AG04450 (cell line): ENCODE results near the gene C1orf159. TPM values are rescaled to one million over a fixed set of nuclear protein-coding genes. Genes with fewer than 3 reads are reported as not detected.

Experiments
- CTCF ChIA-PET: fragments of 300-600, 350-600 bp; formaldehyde crosslinking; extraction: SDS; loops from one replicate; lab custom pipeline; 2022; ENCODE audit warnings: antibody characterized with exemption, inconsistent platforms; lab: Charles Lee
- POLR2A ChIA-PET: fragments of 350-600 bp; formaldehyde crosslinking; extraction: SDS; loops from one replicate; lab custom pipeline; 2021; ENCODE audit warnings: antibody characterized with exemption, inconsistent platforms; lab: Yijun Ruan, JAX
- DNase-seq: peaks from one replicate; pipeline ENCODE4 v3.0.0-alpha.2; 2011; ENCODE audit warnings: low read depth, low spot score
- H3K27ac ChIP-seq: one replicate; pipeline ENCODE4 v1.5.1; 2012; ENCODE audit warnings: low read depth, low read length, control low read depth
- H3K27me3 ChIP-seq: one replicate; pipeline ENCODE4 v1.6.0; 2012; ENCODE audit warnings: low read length; ENCODE audit not compliant: control insufficient read depth, insufficient read depth
- H3K4me3 ChIP-seq: 2 replicates; pipeline ENCODE4 v1.5.1; 2011; ENCODE audit warnings: mild to moderate bottlenecking, low read depth, low read length, control low read depth
- H3K9me3 ChIP-seq: 2 replicates; pipeline ENCODE4 v1.5.1; 2012; ENCODE audit warnings: low read length; ENCODE audit not compliant: control insufficient read depth, insufficient read depth
- polyA plus RNA-seq: library from polyadenylated mRNA; depleted of rRNA; stranded (reverse); fragments of >200 nt; gene quantifications from 2 replicates; pipeline ENCODE4 v1.2.3, GENCODE V29; 2011
- TF ChIP-seq, protein P1 (sequence below): IDR thresholded peaks from 2 replicates; pipeline ENCODE4 v1.5.1; 2011; ENCODE audit warnings: low read depth, low read length, control low read depth, inconsistent platforms

C1orf159 gene
- polyA plus RNA-seq, 1 experiment, result 2.3 TPM

DNA sequence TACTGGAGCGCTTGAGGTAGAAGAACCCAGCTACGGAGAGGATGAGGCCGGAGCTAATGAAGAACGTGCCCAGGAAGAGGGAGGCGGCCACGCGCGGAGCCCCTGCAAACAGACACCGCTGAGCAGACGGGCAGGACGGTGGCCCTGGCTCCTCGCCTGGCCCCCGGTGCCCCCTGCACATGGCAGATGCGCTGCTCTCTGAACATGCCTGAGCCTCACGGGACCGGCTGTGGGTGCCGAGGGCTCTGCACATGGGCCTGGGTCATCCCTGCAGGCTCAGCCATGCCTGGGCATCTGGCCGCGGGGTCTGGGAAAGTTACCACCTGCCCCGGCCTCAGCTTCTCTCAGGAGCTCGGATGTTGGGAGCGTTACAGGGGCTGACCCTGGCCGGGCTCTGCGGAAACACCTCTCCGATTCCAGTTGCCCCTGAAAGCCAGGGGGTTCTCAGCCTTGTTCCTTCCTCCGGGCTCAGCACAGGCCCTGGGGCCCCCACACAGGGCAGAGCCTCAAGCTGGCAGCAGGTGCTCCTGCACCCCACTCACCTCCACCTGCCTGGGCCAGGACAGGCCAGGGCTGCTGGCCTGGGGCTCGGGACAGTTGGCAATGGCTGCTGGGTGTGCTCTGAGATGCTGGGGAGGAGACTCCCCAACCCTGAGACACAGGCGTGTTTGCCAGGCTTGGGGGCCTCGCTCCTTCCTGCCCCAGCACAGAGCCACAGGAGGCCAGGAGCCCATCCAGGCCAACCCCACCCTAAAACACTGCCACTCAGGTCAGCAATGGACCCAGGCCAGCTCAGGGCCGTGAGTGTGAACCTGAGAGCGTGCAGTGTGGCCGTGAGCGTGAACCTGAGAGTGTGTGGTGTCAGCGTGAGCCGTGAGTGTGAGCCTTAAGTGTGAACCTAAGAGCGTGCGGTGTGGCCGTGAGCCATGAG is 29.7 kb downstream of the C1orf159 start:
- Histone ChIP-seq H3K9me3 (peaks cover 3% of the 10 kb centered on the region; the same call in 1 of the 2 replicates), H3K27me3 (no peaks in the 10 kb centered on the region), H3K27ac (no peak overlapping the region), H3K4me3 (no peak overlapping the region)
- POLR2A ChIA-PET, result interaction anchor here (0.6 kb wide), 1 partner anchor 27 kb away, joined by 4 read pairs; no protein-coding TSS in a partner anchor
- CTCF ChIA-PET, result no interaction called here
- TF ChIP-seq, protein P1, sequence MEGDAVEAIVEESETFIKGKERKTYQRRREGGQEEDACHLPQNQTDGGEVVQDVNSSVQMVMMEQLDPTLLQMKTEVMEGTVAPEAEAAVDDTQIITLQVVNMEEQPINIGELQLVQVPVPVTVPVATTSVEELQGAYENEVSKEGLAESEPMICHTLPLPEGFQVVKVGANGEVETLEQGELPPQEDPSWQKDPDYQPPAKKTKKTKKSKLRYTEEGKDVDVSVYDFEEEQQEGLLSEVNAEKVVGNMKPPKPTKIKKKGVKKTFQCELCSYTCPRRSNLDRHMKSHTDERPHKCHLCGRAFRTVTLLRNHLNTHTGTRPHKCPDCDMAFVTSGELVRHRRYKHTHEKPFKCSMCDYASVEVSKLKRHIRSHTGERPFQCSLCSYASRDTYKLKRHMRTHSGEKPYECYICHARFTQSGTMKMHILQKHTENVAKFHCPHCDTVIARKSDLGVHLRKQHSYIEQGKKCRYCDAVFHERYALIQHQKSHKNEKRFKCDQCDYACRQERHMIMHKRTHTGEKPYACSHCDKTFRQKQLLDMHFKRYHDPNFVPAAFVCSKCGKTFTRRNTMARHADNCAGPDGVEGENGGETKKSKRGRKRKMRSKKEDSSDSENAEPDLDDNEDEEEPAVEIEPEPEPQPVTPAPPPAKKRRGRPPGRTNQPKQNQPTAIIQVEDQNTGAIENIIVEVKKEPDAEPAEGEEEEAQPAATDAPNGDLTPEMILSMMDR, result no peak
- DNase-seq, result no peak

DNA sequence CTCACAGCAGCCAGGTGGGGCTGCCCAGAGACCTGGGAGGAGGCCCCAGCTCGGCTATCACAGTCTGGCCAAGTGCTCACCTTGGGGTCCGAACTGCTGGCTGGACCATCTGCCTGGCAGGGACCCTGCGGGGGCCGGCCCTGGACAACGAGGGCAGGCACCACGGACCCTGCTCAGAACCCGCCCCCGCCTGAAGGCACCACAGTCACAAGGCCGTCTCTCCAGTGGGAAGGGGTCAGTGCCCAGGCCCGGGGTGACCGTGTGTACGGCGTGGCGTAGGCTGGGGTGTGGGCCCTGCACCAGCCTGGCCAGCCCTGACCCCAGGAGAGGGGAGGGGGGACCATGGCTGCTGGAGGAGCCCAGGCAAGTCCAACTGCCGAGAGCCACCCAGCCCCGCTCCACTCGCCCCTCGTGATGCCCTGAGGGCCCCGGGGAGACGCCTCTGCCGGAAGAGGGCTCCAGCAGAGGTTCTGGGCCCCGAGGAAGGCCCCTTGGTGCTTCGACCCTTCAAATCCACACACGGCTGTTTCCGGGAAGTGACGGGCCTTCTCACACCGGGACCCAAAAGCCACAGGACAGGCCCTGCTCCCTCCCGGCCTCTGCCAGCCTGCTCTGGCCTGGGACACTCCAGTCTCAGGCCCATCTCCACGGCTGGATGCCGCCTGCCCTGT is 30.6 kb downstream of the C1orf159 start:
- CTCF ChIA-PET, result no interaction called here
- DNase-seq, result no peak
- Histone ChIP-seq H3K27me3 (no peaks in the 10 kb centered on the region), H3K9me3 (no peaks in the 10 kb centered on the region; the same call in 1 of the 2 replicates), H3K4me3 (no peak overlapping the region), H3K27ac (no peak overlapping the region)
- TF ChIP-seq, protein P1, result no peak
- POLR2A ChIA-PET, result interaction anchor here (0.6 kb wide), 1 partner anchor 28 kb away, joined by 4 read pairs; no protein-coding TSS in a partner anchor

- Histone ChIP-seq H3K4me3 (no peak overlapping the region), H3K27ac (no peak overlapping the region), H3K27me3 (no peaks in the 10 kb centered on the region), H3K9me3 (no peaks in the 10 kb centered on the region; the same call in 1 of the 2 replicates)
- no peak for DNase-seq
- ChIA-PET CTCF (no interaction called here), POLR2A (no interaction called here)
- TF ChIP-seq, protein P1, result no peak
Observed at GRCh38 chr1:1084372-1085170, 31.3 kb downstream of the C1orf159 start.

DNA sequence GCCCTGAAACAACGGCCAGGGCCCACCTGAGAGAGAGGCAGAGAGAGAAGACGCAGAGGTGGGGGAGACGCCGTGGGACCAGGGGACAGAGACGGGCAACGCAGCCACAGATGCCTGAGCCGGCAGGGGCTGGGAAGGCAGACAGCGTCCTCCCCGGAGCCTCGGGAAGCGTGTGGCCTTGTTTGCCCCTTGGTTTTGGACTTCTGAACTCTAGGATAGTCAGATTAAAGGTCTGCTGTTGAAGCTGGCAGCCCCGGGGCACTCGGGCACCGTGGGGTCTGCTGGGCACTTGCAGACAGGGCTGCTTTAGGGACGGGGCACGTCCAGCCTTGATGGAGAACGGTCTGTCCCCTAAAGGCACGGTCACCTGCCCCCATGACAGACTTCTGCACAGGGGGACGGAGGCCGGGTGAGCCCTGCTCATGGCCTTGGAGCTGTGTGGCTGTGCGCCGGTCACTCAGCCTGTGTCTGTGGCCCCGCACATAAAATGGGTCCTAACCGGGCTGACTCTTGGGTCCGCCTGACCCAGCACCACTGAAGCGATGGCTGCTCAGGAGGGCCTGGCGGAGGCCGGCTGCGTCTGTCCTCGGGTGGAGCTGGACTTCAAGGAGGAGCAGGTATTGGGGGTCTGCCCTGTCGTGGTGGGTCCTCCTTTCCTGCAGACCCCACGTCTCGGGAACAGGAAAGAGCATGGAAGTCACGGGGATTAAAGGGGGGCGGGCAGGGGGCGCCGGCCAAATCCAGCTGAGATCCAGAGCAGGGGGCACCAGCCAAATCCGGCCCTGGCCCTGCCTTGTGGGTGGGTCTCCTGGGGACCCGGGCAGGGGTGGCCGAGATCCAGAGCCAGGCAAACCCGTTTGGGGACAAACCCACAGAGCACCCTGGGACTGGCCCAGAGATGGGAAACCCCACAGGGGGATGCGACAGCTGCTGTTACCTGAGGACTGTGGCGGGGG is 32.2 kb downstream of the C1orf159 start:
- POLR2A ChIA-PET, result interaction anchor here (0.6 kb wide), 1 partner anchor 56 kb away, joined by 5 read pairs; no protein-coding TSS in a partner anchor
- Histone ChIP-seq H3K4me3 (no peak overlapping the region), H3K27me3 (no peaks in the 10 kb centered on the region), H3K9me3 (no peaks in the 10 kb centered on the region), H3K27ac (no peak overlapping the region)
- CTCF ChIA-PET, result no interaction called here
- TF ChIP-seq, protein P1, result no peak
- no peak for DNase-seq
